ENCODE data around the gene PLEK.

GRCh38 chr2:68418855-68419254 is 53.8 kb downstream of the PLEK start:
- TF ChIP-seq SUZ12 (IDR thresholded peaks at IDR 0.05; ENCODE audit: extremely low read depth, insufficient read depth, insufficient read length) (no peak), YY1 (IDR thresholded peaks at IDR 0.05; ENCODE audit: insufficient read depth, insufficient read length) (no peak)

Data from NT2/D1 (cell line).